Transverse colon (tissue), 4 donors: ENCODE measurements around the gene SMIM17. TPM values are rescaled to one million over a fixed set of nuclear protein-coding genes. Genes with fewer than 3 reads are reported as not detected.

Experiments used
- DNase-seq: peaks from one replicate; pipeline ENCODE4 v3.0.0-alpha.2; 2019
- H3K27ac ChIP-seq, 4 donors: fragments of 200-600 bp; sonication (generic); 2 replicates each; pipeline ENCODE4 v1.5.1; 2016 to 2018; ENCODE audit warnings: inconsistent platforms in 4 of 4
- H3K27me3 ChIP-seq: fragments of 200-600 bp; sonication (generic); 2 replicates; pipeline ENCODE4 v1.5.1; 2017; ENCODE audit warnings: inconsistent platforms
- H3K36me3 ChIP-seq, 4 donors: fragments of 200-600 bp; sonication (generic); 2 replicates each; pipeline ENCODE4 v1.5.1; 2017 to 2019; ENCODE audit warnings: inconsistent platforms in 4 of 4
- H3K4me1 ChIP-seq, 4 donors: fragments of 200-600 bp; sonication (generic); 2 replicates each; pipeline ENCODE4 v1.5.1; 2017 to 2020; ENCODE audit warnings: inconsistent platforms in 4 of 4
- H3K4me3 ChIP-seq, 4 donors: fragments of 200-600 bp; sonication (generic); 1 replicate in 1 of 4; 2 replicates in 3 of 4; pipeline versions ENCODE4 v1.5.1 to v1.6.1; 2017 to 2019; ENCODE audit warnings: inconsistent platforms in 4 of 4
- H3K9me3 ChIP-seq, 2 donors: fragments of 200-600 bp; sonication (generic); 2 replicates each; pipeline ENCODE4 v1.5.1; 2017 to 2019; ENCODE audit warnings: inconsistent platforms in 2 of 2
- CTCF ChIP-seq, 5 experiments: fragments of 200-600 bp in 3 of 5; fragments of 450-650 bp in 2 of 5; sonication (generic) in 3 of 5; IDR thresholded peaks; 1 replicate in 2 of 5; 2 replicates in 3 of 5; pipeline ENCODE4 v1.5.1; 2016 to 2017; ENCODE audit warnings: antibody characterized with exemption in 5 of 5, inconsistent platforms in 3 of 5, mild to moderate bottlenecking in 2 of 5, moderate library complexity in 1 of 5
- EP300 ChIP-seq: sonication (generic); formaldehyde crosslinking; IDR thresholded peaks from one replicate; pipeline ENCODE4 v1.6.1; 2017; ENCODE audit warnings: antibody characterized with exemption, low read depth
- POLR2A ChIP-seq: fragments of 450-650 bp; IDR thresholded peaks from one replicate; pipeline ENCODE4 v1.6.1; 2016; ENCODE audit warnings: antibody characterized with exemption, mild to moderate bottlenecking, moderate library complexity
- POLR2AphosphoS5 ChIP-seq, 3 donors: sonication (generic); formaldehyde crosslinking; IDR thresholded peaks; one replicate each; pipeline ENCODE4 v1.6.1; 2016; ENCODE audit warnings: antibody characterized with exemption in 3 of 3
- WGBS, 2 donors: methylation state at CpG; one replicate each; pipeline ENCODE4 v1.1.5; 2018; ENCODE audit warnings: low coverage in 1 of 2; 5-methylcytosine and 5-hydroxymethylcytosine counted together
- in situ Hi-C, 4 donors: fragments of 200-750 bp; cut with MboI; loops; one replicate each; pipeline versions ENCODE4 v1.15.0 to v1.15.1; 2017; ENCODE audit warnings: low sequenced_read_pairs in 3 of 4, low pct_ligation_motif_present in 1 of 4, low pct_unique_long_range_greater_than_20kb in 1 of 4
- intact Hi-C: fragments of 100-400 bp; cut with DNase I; formaldehyde crosslinking; loops from one replicate; pipeline ENCODE4 v1.15.1; 2023; ENCODE audit warnings: low total_unique reads
- total RNA-seq, 4 donors: library from RNA; depleted of rRNA; stranded (reverse); fragments of >200 nt; gene quantifications; one replicate each; pipeline ENCODE4 v1.1.0, GENCODE V29; 2016

Gene SMIM17
- total RNA-seq, 4 donors from 2014 or later: not detected

- H3K4me1 ChIP-seq: no peaks in the 10 kb centered on the region
- no peak overlapping the region for H3K27ac ChIP-seq
- no peak overlapping the region for H3K4me3 ChIP-seq
- in situ Hi-C loops: no loop called here
- DNase-seq: no peak
- intact Hi-C loops: no loop called here
- WGBS, 2 donors: 92 to 96% methylated on average over 6 to 8 of the region's 8 CpGs
- TF ChIP-seq POLR2AphosphoS5 (IDR thresholded peaks at IDR 0.05) (no peak), CTCF (IDR thresholded peaks at IDR 0.05) (no peak), EP300 (no peak), POLR2A (no peak)
- no peaks in the 10 kb centered on the region for H3K27me3 ChIP-seq
- H3K9me3 ChIP-seq: peaks cover 59 to 66% of the 10 kb centered on the region in 2 donors
- H3K36me3 ChIP-seq: peaks cover 0 to 25% (median 9%) of the 10 kb centered on the region in 4 donors
These were observed 25.4 kb upstream of the SMIM17 start for GRCh38 chr19:56617531-56617930.

GRCh38 chr19:56619121-56619520, 23.8 kb upstream of the SMIM17 start:
- H3K4me3 ChIP-seq: no peak overlapping the region
- H3K27ac ChIP-seq: no peak overlapping the region
- peaks cover 56 to 73% of the 10 kb centered on the region in 2 donors for H3K9me3 ChIP-seq
- H3K27me3 ChIP-seq: no peaks in the 10 kb centered on the region
- intact Hi-C loops: no loop called here
- H3K4me1 ChIP-seq: no peaks in the 10 kb centered on the region
- DNase-seq: no peak
- 82 to 90% methylated on average over 4 to 8 of the region's 8 CpGs for WGBS, 2 donors
- H3K36me3 ChIP-seq: peaks cover 0 to 32% (median 11%) of the 10 kb centered on the region in 4 donors
- no peak for TF ChIP-seq POLR2AphosphoS5 (IDR thresholded peaks at IDR 0.05)
- TF ChIP-seq EP300: no peak
- TF ChIP-seq POLR2A: no peak
- no peak for TF ChIP-seq CTCF (IDR thresholded peaks at IDR 0.05)
- in situ Hi-C loops: no loop called here

- intact Hi-C loops: loop anchor here (2.0 kb wide), 1 partner anchor 38 kb away; no protein-coding TSS in a partner anchor
- 98% methylated on average over 37 of the region's 37 CpGs; no CpG with 5 or more reads in 1 of the 2 donors for WGBS, 2 donors
- peaks cover 38 to 53% of the 10 kb centered on the region in 2 donors for H3K9me3 ChIP-seq
These were observed 20.6 kb upstream of the SMIM17 start for GRCh38 chr19:56622374-56622773.

GRCh38 chr19:56623006-56623405, 20.0 kb upstream of the SMIM17 start:
- DNase-seq: no peak
- Histone ChIP-seq H3K9me3 (peaks cover 38 to 54% of the 10 kb centered on the region in 2 donors), H3K27ac (no peak overlapping the region), H3K4me3 (no peak overlapping the region), H3K27me3 (no peaks in the 10 kb centered on the region), H3K4me1 (no peaks in the 10 kb centered on the region), H3K36me3 (peaks cover 0 to 32% (median 15%) of the 10 kb centered on the region in 4 donors)
- 71 to 89% methylated on average over 1 to 9 of the region's 9 CpGs for WGBS, 2 donors
- no peak for TF ChIP-seq EP300
- no peak for TF ChIP-seq POLR2AphosphoS5 (IDR thresholded peaks at IDR 0.05)
- no peak for TF ChIP-seq CTCF (IDR thresholded peaks at IDR 0.05)
- no peak for TF ChIP-seq POLR2A
- intact Hi-C loops (loop anchor here (2.0 kb wide), 1 partner anchor 38 kb away; no protein-coding TSS in a partner anchor), in situ Hi-C loops (no loop called here)

More at GRCh38 chr19:56622374-56622773, 20.6 kb upstream of the SMIM17 start:
- no peak overlapping the region for H3K4me3 ChIP-seq
- DNase-seq: no peak
- no peak overlapping the region for H3K27ac ChIP-seq
- in situ Hi-C loops: no loop called here
- H3K4me1 ChIP-seq: no peaks in the 10 kb centered on the region
- no peaks in the 10 kb centered on the region for H3K27me3 ChIP-seq
- TF ChIP-seq CTCF (IDR thresholded peaks at IDR 0.05) (no peak), EP300 (no peak)
- peaks cover 0 to 32% (median 15%) of the 10 kb centered on the region in 4 donors for H3K36me3 ChIP-seq
